Vagina (tissue), 2 donors: ENCODE results near the gene DNASE1L3.

Source experiments
- CTCF ChIP-seq, 3 experiments: fragments of 450-650 bp in 2 of 3; fragments of 200-600 bp in 1 of 3; sonication (generic) in 1 of 3; IDR thresholded peaks; one replicate each; pipeline ENCODE4 v1.5.1; 2017 to 2019; ENCODE audit warnings: antibody characterized with exemption in 3 of 3, mild to moderate bottlenecking in 2 of 3, moderate library complexity in 2 of 3
- POLR2A ChIP-seq, 2 donors: fragments of 450-650 bp; IDR thresholded peaks; one replicate each; pipeline ENCODE4 v1.6.1; 2017; ENCODE audit warnings: antibody characterized with exemption in 2 of 2, mild to moderate bottlenecking in 2 of 2, moderate library complexity in 2 of 2
- POLR2AphosphoS5 ChIP-seq, 2 donors: sonication (generic); formaldehyde crosslinking; IDR thresholded peaks; one replicate each; pipeline ENCODE4 v1.9.0; 2017; ENCODE audit warnings: antibody characterized with exemption in 2 of 2, mild to moderate bottlenecking in 2 of 2, low read depth in 1 of 2; ENCODE audit not compliant: insufficient read depth in 1 of 2

- TF ChIP-seq CTCF (IDR thresholded peaks at IDR 0.05) (no peak), POLR2A (IDR thresholded peaks at IDR 0.05) (no peak), POLR2AphosphoS5 (IDR thresholded peaks at IDR 0.05; ENCODE audit: insufficient read depth in 1 of 2, low read depth in 1 of 2) (no peak)
Observed at GRCh38 chr3:58150810-58151199, 60.0 kb downstream of the DNASE1L3 start.
